Heart left ventricle (tissue), 16 donors: ENCODE results near the gene ERBB4. TPM values are rescaled to one million over a fixed set of nuclear protein-coding genes. Genes with fewer than 3 reads are reported as not detected.

Experiments
- ATAC-seq, 4 donors: fragments of 200-7000 bp; cut with Tn5 transposase; one replicate each; pipeline ENCODE4 v1.9.1; 2020 to 2022; ENCODE audit warnings: moderate library complexity in 4 of 4, mild to moderate bottlenecking in 3 of 4, moderate number of reproducible peaks in 1 of 4
- DNase-seq, 5 donors: peaks; one replicate each; pipeline ENCODE4 v3.0.0-alpha.2; 2020
- H3K27ac ChIP-seq, 12 donors: fragments of 200-600 bp; sonication (generic) in 4 of 12; one replicate each; pipeline versions ENCODE4 v1.5.0 to v1.8.0; 2016 to 2022; ENCODE audit warnings: mild to moderate bottlenecking in 2 of 12
- H3K27me3 ChIP-seq, 9 donors: fragments of 200-600 bp; sonication (generic) in 2 of 9; one replicate each; pipeline versions ENCODE4 v1.5.1 to v1.8.0; 2016 to 2022; ENCODE audit warnings: mild to moderate bottlenecking in 3 of 9
- H3K36me3 ChIP-seq, 9 donors: fragments of 200-600 bp; sonication (generic) in 2 of 9; one replicate each; pipeline versions ENCODE4 v1.5.0 to v1.8.0; 2018 to 2022; ENCODE audit warnings: mild to moderate bottlenecking in 2 of 9
- H3K4me1 ChIP-seq, 12 donors: fragments of 200-600 bp; sonication (generic) in 4 of 12; one replicate each; pipeline versions ENCODE4 v1.5.0 to v1.8.0; 2016 to 2022; ENCODE audit warnings: mild to moderate bottlenecking in 3 of 12
- H3K4me3 ChIP-seq, 12 donors: fragments of 200-600 bp; sonication (generic) in 4 of 12; one replicate each; pipeline versions ENCODE4 v1.5.0 to v1.8.0; 2017 to 2022; ENCODE audit warnings: mild to moderate bottlenecking in 9 of 12, moderate library complexity in 4 of 12
- H3K9me3 ChIP-seq, 12 donors: fragments of 200-600 bp; sonication (generic) in 4 of 12; one replicate each; pipeline versions ENCODE4 v1.5.0 to v1.8.0; 2016 to 2022; ENCODE audit warnings: mild to moderate bottlenecking in 1 of 12
- CTCF ChIP-seq, 12 donors: fragments of 200-600 bp; sonication (generic) in 4 of 12; IDR thresholded peaks; one replicate each; pipeline versions ENCODE4 v1.5.0 to v1.8.0; 2018 to 2022; ENCODE audit warnings: antibody characterized with exemption in 12 of 12, mild to moderate bottlenecking in 5 of 12
- POLR2A ChIP-seq, 2 donors: fragments of 450-650 bp; IDR thresholded peaks; one replicate each; pipeline ENCODE4 v1.6.1; 2017; ENCODE audit warnings: antibody characterized with exemption in 2 of 2, mild to moderate bottlenecking in 2 of 2, moderate library complexity in 2 of 2
- WGBS, 4 donors: extraction: QIAGEN DNeasy Blood & Tissue Kit in 2 of 4; methylation state at CpG; one replicate each; pipeline versions ENCODE4 v1.1.5 to v1.1.7; 2013 to 2018; 5-methylcytosine and 5-hydroxymethylcytosine counted together
- intact Hi-C, 10 donors: fragments of 100-400 bp; cut with DNase I; formaldehyde crosslinking; loops; one replicate each; pipeline versions ENCODE4 v1.11.1 to v1.14.2; 2022
- polyA plus RNA-seq, 2 donors: library from polyadenylated mRNA; stranded (reverse); fragments of 200-250 nt; gene quantifications; one replicate each; pipeline ENCODE4 v1.2.3, GENCODE V29; 2013
- total RNA-seq, 9 donors: library from RNA; depleted of rRNA in 2 of 9; stranded (reverse); fragments of >200 nt in 2 of 9; fragmentation: NEBNext Ultra II Directional in 3 of 9; extraction: Animal tissue kit (Norgen Biotek cat#: 25700) in 3 of 9; gene quantifications; one replicate each; pipeline versions ENCODE4 v1.1.0 to v1.2.4, GENCODE V29; 2016 to 2023
- donor health status: ischemic (EF 13 %, LVEDD 7.1; RV severe dilation, severe dysfunction).
- donor health status: healthy with polysubstance abuse.
- donor health status: DM: no; HTN: yes; CAD: no.
- donor health status: DM: no; HTN: no; CAD: no.
- donor health status: ischemic (EF 25% LVEDD 6.9; RV normal size, moderate dysfunction).
- donor health status: ischemic (EF 25% LVEDD 5.7; RV mildly dilated, moderate dysfunction).
- donor health status: healthy.
- donor health status: DM: yes; HTN: yes; CAD: no.
- donor health status: ischemic (EF 35%, LVEDD 5.7; RV mildly dilated, moderate dysfunction).
- donor health status: nonischemic (EF 11% LVEDD 7.7; RV severe dilation, severe dysfunction).
- donor health status: DM: yes; HTN: yes; CAD: no.
- donor health status: PGD.
- donor health status: ischemic (EF 29% LVEDD 5.4; RV normal size, mild dysfunction).
- donor health status: nonischemic (EF 23%, LVEDD 6.1; RV moderate dilation, normal function).

The ERBB4 gene
- total and polyA plus RNA-seq, 11 donors: 1.3 to 29.5 (median 11.7) TPM

DNA sequence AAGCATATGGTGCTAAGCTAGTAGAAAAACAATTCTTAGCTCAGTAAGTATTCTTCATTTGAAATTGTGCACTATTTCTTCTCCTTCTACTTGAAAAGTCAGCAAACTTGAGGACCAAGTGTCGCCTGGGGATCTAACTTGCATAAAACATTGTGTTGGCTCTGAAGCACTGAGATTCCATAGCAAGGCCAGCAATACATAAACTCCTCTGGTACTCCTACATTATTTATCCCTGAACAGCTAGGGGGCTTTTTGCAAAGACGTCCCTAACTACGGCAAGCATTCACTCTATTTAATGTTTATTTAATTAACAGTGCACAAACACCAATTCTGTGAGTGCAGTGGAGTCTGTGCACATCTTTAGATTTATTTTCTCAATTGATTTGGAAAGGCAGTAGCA lies 392.2 kb downstream of the ERBB4 start:
- H3K27me3 ChIP-seq: peaks cover 0 to 3% (median 0%) of the 10 kb centered on the region in 9 donors
- TF ChIP-seq CTCF (IDR thresholded peaks at IDR 0.05) (no peak), POLR2A (IDR thresholded peaks at IDR 0.05) (no peak)
- H3K9me3 ChIP-seq: no peaks in the 10 kb centered on the region
- DNase-seq: no peak
- H3K36me3 ChIP-seq: no peaks in the 10 kb centered on the region
- intact Hi-C loops: loop anchor here in 6 of 10 donors (5.0 to 10.0 kb wide), 3 partner anchors 388 to 398 kb away; partner anchors contain the start of gene ERBB4 (in 3 of the 6)
- no peak overlapping the region for H3K4me3 ChIP-seq
- no peak for ATAC-seq
- H3K27ac ChIP-seq: no peak overlapping the region
- peaks cover 0 to 5% (median 0%) of the 10 kb centered on the region in 12 donors for H3K4me1 ChIP-seq
- 80 to 90% (median 87%) methylated on average over 3 of the region's 3 CpGs for WGBS, 4 donors

- DNase-seq (no peak), ATAC-seq (no peak)
- intact Hi-C loops: loop anchor here in 6 of 10 donors (5.0 to 10.0 kb wide), 3 partner anchors 390 to 400 kb away; partner anchors contain the start of gene ERBB4 (in 3 of the 6)
- 74 to 87% (median 82%) methylated on average over 1 of the region's 1 CpG for WGBS, 4 donors
- peaks cover 0 to 3% (median 0%) of the 10 kb centered on the region in 9 donors for H3K27me3 ChIP-seq
- H3K27ac ChIP-seq: no peak overlapping the region
- peaks cover 0 to 5% (median 0%) of the 10 kb centered on the region in 12 donors for H3K4me1 ChIP-seq
- H3K9me3 ChIP-seq: no peaks in the 10 kb centered on the region
- no peak overlapping the region for H3K4me3 ChIP-seq
- no peaks in the 10 kb centered on the region for H3K36me3 ChIP-seq
- TF ChIP-seq CTCF (IDR thresholded peaks at IDR 0.05) (no peak), POLR2A (IDR thresholded peaks at IDR 0.05) (no peak)
Measured at GRCh38 chr2:212145121-212145520, 393.5 kb downstream of the ERBB4 start.

- no peak for DNase-seq
- H3K27me3 ChIP-seq: peaks cover 0 to 3% (median 0%) of the 10 kb centered on the region in 9 donors
- intact Hi-C loops: loop anchor here in 4 of 10 donors (10.0 kb wide), 2 partner anchors 392 to 402 kb away; partner anchors contain the start of gene ERBB4 (in 1 of the 4)
- TF ChIP-seq POLR2A (IDR thresholded peaks at IDR 0.05) (no peak), CTCF (IDR thresholded peaks at IDR 0.05) (no peak)
- no peaks in the 10 kb centered on the region for H3K9me3 ChIP-seq
- no peak for ATAC-seq
- H3K27ac ChIP-seq: no peak overlapping the region
- WGBS, 4 donors: 36 to 47% (median 40%) methylated on average over 2 of the region's 2 CpGs
- H3K4me1 ChIP-seq: peaks cover 0 to 5% (median 0%) of the 10 kb centered on the region in 12 donors
- no peaks in the 10 kb centered on the region for H3K36me3 ChIP-seq
- no peak overlapping the region for H3K4me3 ChIP-seq
Measured at GRCh38 chr2:212142631-212143030, 396.0 kb downstream of the ERBB4 start.

GRCh38 chr2:212141499-212141898 lies 397.1 kb downstream of the ERBB4 start:
- H3K9me3 ChIP-seq: no peaks in the 10 kb centered on the region
- DNase-seq (no peak), ATAC-seq (no peak)
- H3K4me3 ChIP-seq: no peak overlapping the region
- H3K4me1 ChIP-seq: peaks cover 0 to 5% (median 0%) of the 10 kb centered on the region in 12 donors
- intact Hi-C loops: loop anchor here in 4 of 10 donors (10.0 kb wide), 2 partner anchors 393 to 403 kb away; partner anchors contain the start of gene ERBB4 (in 1 of the 4)
- no peaks in the 10 kb centered on the region for H3K36me3 ChIP-seq
- no peak overlapping the region for H3K27ac ChIP-seq
- H3K27me3 ChIP-seq: peaks cover 0 to 3% (median 0%) of the 10 kb centered on the region in 9 donors
- 55 to 77% (median 66%) methylated on average over 1 of the region's 1 CpG for WGBS, 4 donors
- TF ChIP-seq POLR2A (IDR thresholded peaks at IDR 0.05) (no peak), CTCF (IDR thresholded peaks at IDR 0.05) (no peak)
